HepG2 (cell line): ENCODE measurements around the gene MED25. TPM values are rescaled to one million over a fixed set of nuclear protein-coding genes. Genes with fewer than 3 reads are reported as not detected.
A peak's percentile ranks its signal among the peaks of the same experiment; 100 is the strongest.

ENCODE experiments used
- CHD2 ChIP-seq: IDR thresholded peaks from 2 replicates; pipeline ENCODE4 v1.6.1; 2011; ENCODE audit warnings: low read depth, low read length, improper control_type of control experiment
- DNMT1 ChIP-seq: sonication (generic); formaldehyde crosslinking; IDR thresholded peaks from 2 replicates; pipeline ENCODE4 v1.5.1; 2020; ENCODE audit warnings: mild to moderate bottlenecking, missing genetic modification reagents
- MXD3 ChIP-seq: IDR thresholded peaks from 2 replicates; pipeline ENCODE4 v1.6.1; 2016; ENCODE audit warnings: mild to moderate bottlenecking, missing biosample characterization, missing genetic modification reagents
- MXI1 ChIP-seq: IDR thresholded peaks from 3 replicates; pipeline ENCODE4 v1.6.1; 2012; ENCODE audit warnings: low read depth, low read length, inconsistent platforms, borderline replicate concordance
- PHF20 ChIP-seq: sonication (generic); formaldehyde crosslinking; IDR thresholded peaks from 2 replicates; pipeline ENCODE4 v1.5.0; 2020; ENCODE audit warnings: mild to moderate bottlenecking, missing genetic modification reagents
- POGK ChIP-seq: sonication (generic); formaldehyde crosslinking; conservative IDR thresholded peaks from 2 replicates; pipeline ENCODE4 v1.8.0; 2022; ENCODE audit warnings: mild to moderate bottlenecking, moderate library complexity, missing genetic modification reagents
- POLR2A ChIP-seq, 2 experiments: IDR thresholded peaks; 2 replicates each; pipeline ENCODE4 v1.6.1; 2011; ENCODE audit warnings: low read depth in 2 of 2, low read length in 2 of 2, mild to moderate bottlenecking in 1 of 2, moderate library complexity in 1 of 2; ENCODE audit not compliant: insufficient read depth in 1 of 2
- SIN3A ChIP-seq: IDR thresholded peaks from 2 replicates; pipeline ENCODE4 v1.6.1; 2011; ENCODE audit warnings: low read depth, mild to moderate bottlenecking, control low read depth, low read length, borderline replicate concordance
- SP1 ChIP-seq, 2 experiments: fragments of 450-650 bp in 1 of 2; sonication (generic) in 1 of 2; formaldehyde crosslinking in 1 of 2; IDR thresholded peaks; 2 replicates each; pipeline versions ENCODE4 v1.4.0 to v1.6.1; 2016 to 2020; ENCODE audit warnings: missing genetic modification reagents in 1 of 2
- TSC22D2 ChIP-seq: sonication (generic); formaldehyde crosslinking; IDR thresholded peaks from 2 replicates; pipeline ENCODE4 v1.5.1; 2020; ENCODE audit warnings: missing genetic modification reagents, mild to moderate bottlenecking, borderline replicate concordance
- ZNF20 ChIP-seq: sonication (generic); formaldehyde crosslinking; IDR thresholded peaks from 2 replicates; pipeline ENCODE4 v1.4.0; 2020; ENCODE audit warnings: mild to moderate bottlenecking, moderate library complexity, missing genetic modification reagents
- ZNF407 ChIP-seq: sonication (generic); formaldehyde crosslinking; IDR thresholded peaks from one replicate; pipeline ENCODE4 v1.5.1; 2020; ENCODE audit warnings: mild to moderate bottlenecking, missing genetic modification reagents; ENCODE audit errors: not compliant biosample characterization
- ZNF558 ChIP-seq: sonication (generic); formaldehyde crosslinking; IDR thresholded peaks from 2 replicates; pipeline ENCODE4 v1.9.0; 2022; ENCODE audit warnings: mild to moderate bottlenecking, missing genetic modification reagents, borderline replicate concordance
- ZNF619 ChIP-seq: sonication (generic); formaldehyde crosslinking; IDR thresholded peaks from 2 replicates; pipeline ENCODE4 v1.4.0; 2020; ENCODE audit warnings: mild to moderate bottlenecking, missing genetic modification reagents
- ZSCAN5A ChIP-seq: sonication (generic); formaldehyde crosslinking; IDR thresholded peaks from 2 replicates; pipeline ENCODE4 v1.8.0; 2022; ENCODE audit warnings: mild to moderate bottlenecking, missing genetic modification reagents, borderline replicate concordance
- ZZZ3 ChIP-seq: sonication (generic); formaldehyde crosslinking; IDR thresholded peaks from 2 replicates; pipeline ENCODE4 v1.4.0; 2020; ENCODE audit warnings: missing genetic modification reagents, mild to moderate bottlenecking, borderline replicate concordance
- polyA plus RNA-seq, 8 experiments: library from polyadenylated mRNA; depleted of rRNA in 3 of 8; stranded (reverse) in 7 of 8; unstranded in 1 of 8; fragments of >200 nt; fragmentation: Illumina TruSeq in 4 of 8; extraction: Trizol in 4 of 8; gene quantifications; 2 replicates each; pipeline versions ENCODE4 v1.2.1 to v1.2.3, GENCODE V29; 2011 to 2016; ENCODE audit warnings: low read depth in 4 of 8, missing spikeins in 1 of 8, mixed read lengths in 1 of 8; ENCODE audit not compliant: insufficient read depth in 1 of 8
- total RNA-seq, 5 experiments: library from RNA; depleted of rRNA; stranded (reverse); fragments of >200 nt; fragmentation: Illumina TruSeq; extraction: Trizol; gene quantifications; 2 replicates each; pipeline ENCODE4 v1.2.3, GENCODE V29; 2016; ENCODE audit warnings: low read depth in 1 of 5

MED25 gene
- total and polyA plus RNA-seq, 2 of the 13 experiments (the other 11 are each of a cell fraction or from before 2014, with no cell fraction given), result 11.1 to 15.1 TPM

- TF ChIP-seq ZSCAN5A (CRISPR knock-in tag) (no peak), ZNF407 (CRISPR knock-in tag) (peak; percentile 56), POGK (CRISPR knock-in tag) (peak; percentile 48; the same call in 1 of the 2 replicates), POLR2A (IDR thresholded peaks at IDR 0.05; ENCODE audit: insufficient read depth in 1 of 2, low read depth in 2 of 2, low read length in 2 of 2) (peak in 1 of 2 experiments; percentile 59; a peak in 3 of 4 replicates), ZZZ3 (CRISPR knock-in tag) (no peak), ZNF619 (0 out of 2 replicates have a peak, but pooled peaks have one; percentile 71), ZNF558 (CRISPR knock-in tag) (peak; percentile 89; the same call in 1 of the 2 replicates), SIN3A (peak; percentile 57; the same call in 1 of the 2 replicates), ZNF20 (CRISPR knock-in tag) (no peak), MXI1 (peak; percentile 57; the same call in 1 of the 3 replicates), SP1 (IDR thresholded peaks at IDR 0.05) (no peak), SP1 (CRISPR knock-in tag; IDR thresholded peaks at IDR 0.05) (peak; percentile 75), DNMT1 (CRISPR knock-in tag) (peak; percentile 41; the same call in 1 of the 2 replicates), PHF20 (no peak), CHD2 (no peak), MXD3 (CRISPR knock-in tag) (0 out of 2 replicates have a peak, but pooled peaks have one; percentile 1), TSC22D2 (CRISPR knock-in tag) (0 out of 2 replicates have a peak, but pooled peaks have one; percentile 11)
Measured at GRCh38 chr19:49877879-49878743, 60.0 kb downstream of the MED25 start (continued).
